ENCODE data around the gene AKIP1.

AKIP1 gene

DNA sequence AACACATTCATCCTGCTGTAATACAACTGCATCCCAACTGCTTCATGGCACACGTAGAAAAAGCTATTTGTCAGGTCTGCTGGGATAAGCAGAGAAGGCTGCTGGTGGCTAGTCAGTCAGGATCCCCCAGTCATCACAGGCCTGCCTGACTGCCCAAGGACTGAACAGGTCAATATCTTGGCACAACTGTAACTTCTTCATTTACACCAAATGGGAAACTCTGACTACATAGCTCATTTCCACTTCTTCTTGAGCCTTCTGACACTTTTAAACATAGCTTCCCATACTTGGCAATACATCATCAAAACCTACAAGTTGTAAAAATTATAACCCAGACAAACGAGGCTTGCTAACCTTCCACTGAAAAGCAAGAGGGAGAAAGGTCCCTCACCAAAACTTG, 50.4 kb downstream of the AKIP1 start:
- DNase-seq (ENCODE audit: low read depth) = no peak

DNA sequence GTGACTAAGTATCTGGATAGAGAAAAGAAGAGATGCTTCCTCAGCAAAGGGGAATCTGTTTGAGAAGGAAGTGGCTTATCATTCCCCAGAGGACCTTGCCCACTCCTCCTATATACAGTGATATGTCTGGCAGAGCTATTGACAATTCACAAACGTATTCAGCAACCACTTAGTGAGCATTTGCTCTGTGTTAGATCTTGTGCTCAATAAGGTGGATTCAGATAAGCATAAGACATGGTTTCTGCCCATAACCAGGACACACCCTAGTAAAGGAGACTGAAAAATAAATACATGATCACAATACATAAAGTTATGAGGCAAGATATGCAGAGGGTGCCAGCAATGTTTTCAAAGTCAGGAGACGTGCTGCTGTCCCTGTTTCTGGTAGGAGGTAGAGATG, 51.9 kb downstream of the AKIP1 start:
- DNase-seq (ENCODE audit: low read depth) = no peak

DNA sequence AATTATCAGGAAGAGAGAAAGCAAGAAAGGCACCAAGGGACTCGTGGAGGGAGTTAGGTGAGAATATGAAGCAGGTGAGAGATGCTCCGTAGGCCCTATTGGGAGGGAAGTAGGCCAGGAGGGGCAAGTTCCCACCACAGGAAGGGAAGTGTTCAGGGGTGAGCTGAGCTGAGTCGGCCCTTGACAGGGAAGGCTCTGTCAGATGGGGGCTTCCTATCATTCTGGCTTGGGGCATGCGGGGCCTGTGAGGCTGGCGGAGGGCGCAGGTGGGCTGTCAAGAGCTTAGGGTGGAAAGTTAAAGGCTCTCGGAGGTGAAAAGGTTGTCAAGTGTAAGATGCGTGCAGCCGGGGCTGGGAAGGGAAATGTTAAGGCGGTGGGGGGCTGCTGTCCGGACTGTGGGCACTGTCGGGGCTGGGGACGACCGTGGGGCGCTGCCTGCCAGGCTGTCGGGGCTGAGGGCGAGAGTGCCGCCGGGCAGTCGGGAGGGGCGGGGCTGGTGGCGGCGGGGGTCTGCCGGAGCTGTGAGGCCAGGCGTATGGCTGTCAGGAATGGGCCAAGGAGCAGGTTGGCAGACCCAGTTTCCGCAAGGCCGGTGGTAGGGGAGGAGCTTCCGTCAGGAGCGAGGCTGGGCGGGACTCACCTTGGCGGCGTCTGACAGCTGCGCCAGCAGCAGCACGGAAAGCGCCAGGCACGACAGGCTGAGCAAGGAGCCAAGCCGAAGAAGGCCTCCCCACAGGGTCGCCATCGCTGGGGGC, 52.8 kb downstream of the AKIP1 start:
- peak; percentile 26 for DNase-seq (ENCODE audit: low read depth)

DNA sequence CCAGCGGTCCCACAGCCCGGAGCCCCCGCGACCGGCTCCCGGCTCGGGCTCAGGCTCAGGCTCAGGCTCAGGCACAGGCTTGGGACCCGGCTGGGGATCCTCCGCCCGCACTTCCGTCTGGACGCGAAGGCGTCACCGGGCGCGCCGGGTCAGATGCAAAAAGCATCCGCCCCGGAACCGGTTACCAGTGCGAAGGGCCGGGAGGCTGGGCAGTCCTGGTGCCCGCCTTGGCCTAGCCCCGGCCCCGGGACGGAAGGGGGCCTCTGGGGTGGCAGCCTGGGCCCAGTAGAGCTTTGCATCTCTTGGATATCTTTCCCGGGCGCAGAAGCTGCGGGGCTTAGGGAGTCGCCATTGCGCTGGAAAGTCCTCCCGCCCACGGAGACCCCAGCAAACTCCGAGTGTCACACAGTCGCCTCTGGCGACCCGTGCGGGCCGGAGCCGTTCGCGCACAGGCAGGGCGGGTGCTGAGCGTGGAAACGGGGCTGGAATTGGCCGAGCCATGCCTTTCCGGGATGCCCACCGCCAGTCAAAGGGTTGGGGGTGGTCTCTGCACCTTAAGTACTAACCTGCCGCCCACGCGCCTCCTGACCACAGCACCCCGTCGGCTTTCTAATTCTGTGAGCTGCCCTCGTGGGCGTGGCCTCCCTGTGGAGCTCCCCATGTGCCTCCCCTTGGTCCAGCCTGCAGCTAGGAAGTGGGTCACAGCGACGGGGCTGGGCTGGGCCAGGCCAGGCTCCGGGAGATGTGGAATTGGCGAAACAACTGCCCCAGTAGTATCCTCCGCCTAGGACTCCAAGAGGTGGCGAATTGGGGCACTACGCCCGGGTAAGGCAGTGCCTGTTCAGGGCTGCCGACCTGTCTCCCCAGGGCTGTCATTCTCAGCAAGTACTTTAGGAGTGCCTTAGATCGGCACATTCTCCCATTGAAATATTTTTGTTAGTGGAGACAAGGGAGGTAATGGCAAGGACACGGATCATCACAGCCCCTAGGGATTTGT, 53.6 kb downstream of the AKIP1 start, which contains the start of gene TMEM9B:
TSS of gene TMEM9B (minus strand) at position 119 of the 997 bp plus-strand sequence. CDS start 129 bp downstream, outside the sequence.
- peak; percentile 52 for DNase-seq (ENCODE audit: low read depth)

DNA sequence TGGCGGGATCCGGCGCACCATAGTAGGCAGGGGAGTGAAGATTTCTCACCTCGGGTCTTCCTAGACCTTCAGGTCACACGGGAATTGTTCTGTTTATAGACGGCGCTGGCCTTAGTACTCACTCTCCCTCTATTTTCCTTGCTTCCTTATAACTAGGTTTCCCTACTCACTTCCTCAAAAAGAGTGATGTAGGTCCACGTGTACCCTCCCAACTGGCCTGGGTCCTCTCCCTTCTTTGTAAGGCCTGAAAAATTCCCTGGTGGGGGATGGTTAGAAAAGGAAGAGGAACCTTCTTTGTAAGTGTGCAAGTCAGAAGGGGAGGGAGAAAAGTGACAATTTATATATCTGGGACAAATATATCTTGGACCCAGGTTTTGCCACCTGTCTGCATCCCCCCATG, 56.2 kb downstream of the AKIP1 start:
- no peak for DNase-seq (ENCODE audit: low read depth)

All from GM04503 (cell line).